Measurements from ENCODE around the gene RCSD1.

- TF ChIP-seq CTCF (IDR thresholded peaks at IDR 0.05), result no peak
- TF ChIP-seq POLR2AphosphoS5 (IDR thresholded peaks at IDR 0.05), result no peak
- TF ChIP-seq POLR2A (IDR thresholded peaks at IDR 0.05), result no peak
- TF ChIP-seq EP300 (IDR thresholded peaks at IDR 0.05), result no peak
These were observed 91.1 kb downstream of the RCSD1 start for GRCh38 chr1:167720965-167721616.
